Measurements from ENCODE around the gene ZP3. TPM values are rescaled to one million over a fixed set of nuclear protein-coding genes. Genes with fewer than 3 reads are reported as not detected.
"Not testable (repeated sequence)": the region's sequence is repeated elsewhere in the genome, so short reads cannot be mapped to it uniquely, and the experiment has no call there.

ZP3 gene
- polyA plus RNA-seq, 1 donor (not counting 4 experiments of a cell fraction or from before 2014, with no cell fraction given): 6.9 TPM

DNA sequence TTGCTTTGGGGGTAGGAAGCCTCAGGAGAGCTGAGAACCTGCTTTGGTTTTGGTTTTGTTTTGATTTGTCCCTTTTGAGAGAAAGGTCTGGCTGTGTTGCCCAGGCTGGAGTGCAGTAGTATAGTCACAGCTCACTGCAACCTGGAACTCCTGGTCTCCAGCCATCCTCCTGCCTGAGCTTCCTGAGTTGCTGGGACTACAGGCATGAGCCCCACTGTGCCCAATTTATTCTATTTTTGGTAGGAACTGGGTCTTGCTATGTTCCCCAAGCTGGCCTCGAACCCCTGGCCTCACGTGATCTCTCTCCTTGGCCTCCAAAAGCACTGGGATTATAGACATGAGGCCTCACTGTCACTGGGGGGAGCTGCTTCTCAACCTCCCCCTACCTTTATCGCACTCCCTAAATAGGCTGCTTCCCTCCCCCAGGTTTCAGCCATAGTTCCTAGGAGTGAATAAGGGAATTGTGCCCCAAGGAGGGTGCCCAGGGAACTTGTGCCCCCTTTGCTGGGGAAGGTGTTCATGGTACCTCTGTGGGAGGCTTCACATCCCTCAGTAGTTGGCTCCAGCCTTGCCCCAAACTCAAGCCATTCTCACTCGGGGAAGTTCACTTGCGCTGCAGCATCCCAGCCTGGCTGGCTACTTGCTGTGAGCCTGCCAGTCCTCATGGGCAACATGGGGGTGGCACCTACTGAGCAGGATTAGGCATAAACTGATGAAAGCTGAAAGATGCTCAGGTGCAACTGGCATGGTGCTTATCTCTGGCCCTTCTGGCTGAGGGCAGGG is 18.1 kb downstream of the ZP3 start:
- H3K27ac ChIP-seq (ENCODE audit: control insufficient read depth, insufficient read depth, low read length); H3K9me1 ChIP-seq (ENCODE audit: control insufficient read depth, extremely low read depth, insufficient read depth, low read length); H2AFZ ChIP-seq (ENCODE audit: control insufficient read depth, low read length); H3K4me3 ChIP-seq (ENCODE audit: control insufficient read depth in 2 of 3, extremely low read depth in 1 of 3, insufficient read depth in 2 of 3, low read depth in 1 of 3, low read length in 3 of 3); H3K79me2 ChIP-seq (ENCODE audit: control insufficient read depth, insufficient read depth, low read length); H3K27me3 ChIP-seq (ENCODE audit: control insufficient read depth, extremely low read depth, insufficient read depth, low read length); H3K4me2 ChIP-seq (ENCODE audit: control insufficient read depth, extremely low read depth, insufficient read depth, low read depth, low read length); dilution Hi-C loops (cut with MboI; ENCODE audit: extremely low pct_ligation_motif_present, low sequenced_read_pairs); H3K9ac ChIP-seq (ENCODE audit: control insufficient read depth, extremely low read depth, insufficient read depth, low read length); H3K36me3 ChIP-seq (ENCODE audit: control insufficient read depth in 2 of 2, extremely low read depth in 1 of 2, insufficient read depth in 2 of 2, low read length in 2 of 2); H3K9me3 ChIP-seq (ENCODE audit: control insufficient read depth, low read depth, low read length); H4K20me1 ChIP-seq (ENCODE audit: control insufficient read depth, extremely low read depth, insufficient read depth, low read length); DNase-seq (ENCODE audit: low read depth, low spot score): not testable (repeated sequence)
- peaks cover 14% of the 10 kb centered on the region for H3K4me1 ChIP-seq (ENCODE audit: control insufficient read depth, extremely low read depth, insufficient read depth, low read length)
- FAIRE-seq: peak; percentile 44

DNA sequence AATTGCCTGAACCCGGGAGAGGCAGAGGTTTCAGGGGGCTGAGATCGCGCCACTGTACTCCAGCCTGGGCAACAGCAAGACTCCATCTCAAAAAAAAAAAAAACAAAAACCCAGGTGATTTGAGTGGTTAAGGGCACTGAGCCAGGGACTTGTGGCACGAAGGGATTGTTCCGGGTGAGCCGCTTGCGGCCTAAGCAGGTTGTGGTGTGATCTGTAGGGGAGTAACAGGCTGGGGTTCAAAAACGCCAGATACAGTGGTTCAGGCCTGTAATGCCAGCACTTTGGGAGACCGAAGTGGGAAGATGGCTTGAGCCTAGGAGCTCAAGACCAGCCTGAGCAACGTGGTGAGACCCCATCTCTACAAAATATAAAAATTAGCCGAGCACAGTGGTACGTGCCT is 19.1 kb downstream of the ZP3 start:
- H2AFZ ChIP-seq (ENCODE audit: control insufficient read depth, low read length); H3K36me3 ChIP-seq (ENCODE audit: control insufficient read depth in 2 of 2, extremely low read depth in 1 of 2, insufficient read depth in 2 of 2, low read length in 2 of 2); H3K9me1 ChIP-seq (ENCODE audit: control insufficient read depth, extremely low read depth, insufficient read depth, low read length); H3K4me3 ChIP-seq (ENCODE audit: control insufficient read depth in 2 of 3, extremely low read depth in 1 of 3, insufficient read depth in 2 of 3, low read depth in 1 of 3, low read length in 3 of 3); DNase-seq (ENCODE audit: low read depth, low spot score); H3K4me2 ChIP-seq (ENCODE audit: control insufficient read depth, extremely low read depth, insufficient read depth, low read depth, low read length); H3K9ac ChIP-seq (ENCODE audit: control insufficient read depth, extremely low read depth, insufficient read depth, low read length); H3K79me2 ChIP-seq (ENCODE audit: control insufficient read depth, insufficient read depth, low read length); H4K20me1 ChIP-seq (ENCODE audit: control insufficient read depth, extremely low read depth, insufficient read depth, low read length); H3K27me3 ChIP-seq (ENCODE audit: control insufficient read depth, extremely low read depth, insufficient read depth, low read length); dilution Hi-C loops (cut with MboI; ENCODE audit: extremely low pct_ligation_motif_present, low sequenced_read_pairs); H3K9me3 ChIP-seq (ENCODE audit: control insufficient read depth, low read depth, low read length): not testable (repeated sequence)
- Histone ChIP-seq H3K27ac (ENCODE audit: control insufficient read depth, insufficient read depth, low read length) (peak overlapping the region; percentile 49), H3K4me1 (ENCODE audit: control insufficient read depth, extremely low read depth, insufficient read depth, low read length) (peaks cover 12% of the 10 kb centered on the region)
- FAIRE-seq: peak; percentile 69

DNA sequence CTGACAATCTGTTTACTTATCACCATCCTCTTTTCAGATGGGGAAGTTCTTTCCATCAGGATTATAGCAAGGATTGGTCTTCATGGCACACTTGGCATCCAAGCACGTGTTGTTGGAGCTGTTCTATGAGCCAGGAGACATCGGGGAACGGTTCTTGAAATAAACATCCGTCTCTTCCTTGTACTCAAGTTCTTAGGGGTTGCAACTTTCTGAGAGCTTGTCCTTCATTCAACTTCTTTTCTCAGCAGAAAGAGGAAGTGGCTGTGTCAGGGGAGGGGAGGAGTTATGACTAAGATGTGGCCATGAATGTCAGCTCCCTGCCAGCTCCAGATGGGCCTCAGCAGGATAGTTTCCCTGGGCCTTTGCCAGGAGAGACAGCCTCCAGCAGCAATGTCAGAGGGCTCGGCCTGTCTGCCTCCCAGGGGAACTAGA is 20.8 kb downstream of the ZP3 start:
- Histone ChIP-seq H3K27ac (ENCODE audit: control insufficient read depth, insufficient read depth, low read length) (peak overlapping the region; percentile 54), H3K9ac (ENCODE audit: control insufficient read depth, extremely low read depth, insufficient read depth, low read length) (peak overlapping the region; percentile 44), H2AFZ (ENCODE audit: control insufficient read depth, low read length) (peak overlapping the region; percentile 60)
- H3K4me2 ChIP-seq (ENCODE audit: control insufficient read depth, extremely low read depth, insufficient read depth, low read depth, low read length); H3K4me1 ChIP-seq (ENCODE audit: control insufficient read depth, extremely low read depth, insufficient read depth, low read length); DNase-seq (ENCODE audit: low read depth, low spot score); H3K4me3 ChIP-seq (ENCODE audit: control insufficient read depth in 2 of 3, extremely low read depth in 1 of 3, insufficient read depth in 2 of 3, low read depth in 1 of 3, low read length in 3 of 3); H3K9me3 ChIP-seq (ENCODE audit: control insufficient read depth, low read depth, low read length); H3K36me3 ChIP-seq (ENCODE audit: control insufficient read depth in 2 of 2, extremely low read depth in 1 of 2, insufficient read depth in 2 of 2, low read length in 2 of 2); H4K20me1 ChIP-seq (ENCODE audit: control insufficient read depth, extremely low read depth, insufficient read depth, low read length); H3K27me3 ChIP-seq (ENCODE audit: control insufficient read depth, extremely low read depth, insufficient read depth, low read length); dilution Hi-C loops (cut with MboI; ENCODE audit: extremely low pct_ligation_motif_present, low sequenced_read_pairs); H3K9me1 ChIP-seq (ENCODE audit: control insufficient read depth, extremely low read depth, insufficient read depth, low read length); H3K79me2 ChIP-seq (ENCODE audit: control insufficient read depth, insufficient read depth, low read length): not testable (repeated sequence)
- peak; percentile 98 for FAIRE-seq

DNA sequence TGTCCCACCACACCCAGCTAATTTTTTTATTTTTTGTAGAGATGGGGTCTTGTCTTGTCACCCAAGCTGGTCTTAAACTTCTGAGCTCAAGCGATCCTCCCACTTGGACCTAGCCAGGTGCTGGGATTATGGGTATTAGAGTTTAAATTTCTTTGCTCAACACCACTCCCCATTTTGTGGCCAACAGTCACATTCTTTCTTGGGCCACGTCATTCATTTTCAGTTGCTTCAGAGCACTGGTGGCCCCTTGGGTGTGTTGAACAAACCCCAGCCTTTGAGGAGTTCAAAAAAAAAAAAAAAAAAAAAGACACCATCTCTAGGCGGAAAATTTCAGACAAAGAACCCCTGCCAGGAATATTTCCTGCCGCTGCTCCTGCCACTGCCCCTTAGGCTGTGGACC is 32.3 kb downstream of the ZP3 start:
- DNase-seq (ENCODE audit: low read depth, low spot score); H3K27me3 ChIP-seq (ENCODE audit: control insufficient read depth, extremely low read depth, insufficient read depth, low read length); H3K79me2 ChIP-seq (ENCODE audit: control insufficient read depth, insufficient read depth, low read length); H3K4me3 ChIP-seq (ENCODE audit: control insufficient read depth in 2 of 3, extremely low read depth in 1 of 3, insufficient read depth in 2 of 3, low read depth in 1 of 3, low read length in 3 of 3); H3K4me2 ChIP-seq (ENCODE audit: control insufficient read depth, extremely low read depth, insufficient read depth, low read depth, low read length); dilution Hi-C loops (cut with MboI; ENCODE audit: extremely low pct_ligation_motif_present, low sequenced_read_pairs); H3K4me1 ChIP-seq (ENCODE audit: control insufficient read depth, extremely low read depth, insufficient read depth, low read length); H3K36me3 ChIP-seq (ENCODE audit: control insufficient read depth in 2 of 2, extremely low read depth in 1 of 2, insufficient read depth in 2 of 2, low read length in 2 of 2); H3K9me3 ChIP-seq (ENCODE audit: control insufficient read depth, low read depth, low read length); H4K20me1 ChIP-seq (ENCODE audit: control insufficient read depth, extremely low read depth, insufficient read depth, low read length); H2AFZ ChIP-seq (ENCODE audit: control insufficient read depth, low read length); H3K9me1 ChIP-seq (ENCODE audit: control insufficient read depth, extremely low read depth, insufficient read depth, low read length); H3K9ac ChIP-seq (ENCODE audit: control insufficient read depth, extremely low read depth, insufficient read depth, low read length); H3K27ac ChIP-seq (ENCODE audit: control insufficient read depth, insufficient read depth, low read length); FAIRE-seq: not testable (repeated sequence)

DNA sequence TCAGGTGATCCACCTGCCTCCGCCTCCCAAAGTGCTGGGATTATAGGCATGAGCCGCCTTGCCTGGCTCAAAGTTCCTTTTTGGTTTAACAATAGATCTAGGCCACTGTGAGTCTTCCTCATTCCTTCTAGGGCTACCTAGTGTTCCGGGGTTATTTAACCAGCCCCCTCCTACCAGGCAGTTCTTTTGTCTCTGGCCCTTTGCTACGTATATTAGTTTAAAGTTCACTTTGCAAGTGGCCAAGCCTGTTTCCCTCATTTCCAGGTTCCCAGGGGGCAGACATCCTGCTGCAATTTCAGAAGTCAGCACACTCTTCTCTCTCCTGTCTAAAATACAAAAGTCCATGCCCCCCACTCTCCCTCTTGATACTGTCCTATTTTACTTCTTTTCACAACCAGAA is 33.8 kb downstream of the ZP3 start:
- H3K4me3 ChIP-seq (ENCODE audit: control insufficient read depth in 2 of 3, extremely low read depth in 1 of 3, insufficient read depth in 2 of 3, low read depth in 1 of 3, low read length in 3 of 3); H3K36me3 ChIP-seq (ENCODE audit: control insufficient read depth in 2 of 2, extremely low read depth in 1 of 2, insufficient read depth in 2 of 2, low read length in 2 of 2); H4K20me1 ChIP-seq (ENCODE audit: control insufficient read depth, extremely low read depth, insufficient read depth, low read length); FAIRE-seq; H3K4me1 ChIP-seq (ENCODE audit: control insufficient read depth, extremely low read depth, insufficient read depth, low read length); H3K27me3 ChIP-seq (ENCODE audit: control insufficient read depth, extremely low read depth, insufficient read depth, low read length); H3K4me2 ChIP-seq (ENCODE audit: control insufficient read depth, extremely low read depth, insufficient read depth, low read depth, low read length); H3K79me2 ChIP-seq (ENCODE audit: control insufficient read depth, insufficient read depth, low read length); dilution Hi-C loops (cut with MboI; ENCODE audit: extremely low pct_ligation_motif_present, low sequenced_read_pairs); H3K27ac ChIP-seq (ENCODE audit: control insufficient read depth, insufficient read depth, low read length); H3K9me1 ChIP-seq (ENCODE audit: control insufficient read depth, extremely low read depth, insufficient read depth, low read length); H2AFZ ChIP-seq (ENCODE audit: control insufficient read depth, low read length); DNase-seq (ENCODE audit: low read depth, low spot score); H3K9me3 ChIP-seq (ENCODE audit: control insufficient read depth, low read depth, low read length); H3K9ac ChIP-seq (ENCODE audit: control insufficient read depth, extremely low read depth, insufficient read depth, low read length): not testable (repeated sequence)
